Endothelial cell of umbilical vein (primary cell): Measurements from ENCODE around the gene TUBA1A.

ENCODE experiments used
- CTCF ChIP-seq, 2 donors: IDR thresholded peaks; 1 replicate in 1 of 2; 2 replicates in 1 of 2; pipeline ENCODE4 v1.5.1; 2011; ENCODE audit warnings: low read length in 2 of 2, mild to moderate bottlenecking in 2 of 2, moderate library complexity in 2 of 2, control low read depth in 1 of 2, inconsistent platforms in 1 of 2, low read depth in 1 of 2; ENCODE audit not compliant: insufficient read depth in 1 of 2; ENCODE audit errors: extremely low read depth in 1 of 2
- EZH2 ChIP-seq: IDR thresholded peaks from 2 replicates; pipeline ENCODE4 v1.6.1; 2012; ENCODE audit warnings: borderline replicate concordance, low read depth, mild to moderate bottlenecking, moderate library complexity, low read length, inconsistent platforms; ENCODE audit not compliant: severe bottlenecking
- GATA2 ChIP-seq: IDR thresholded peaks from 2 replicates; pipeline ENCODE4 v1.7.0; 2011; ENCODE audit warnings: low read depth, mild to moderate bottlenecking, moderate library complexity, mixed read lengths, low read length; ENCODE audit not compliant: insufficient read length, insufficient read depth
- MYC ChIP-seq: IDR thresholded peaks from one replicate; pipeline ENCODE4 v1.6.1; 2011; ENCODE audit warnings: mild to moderate bottlenecking, low read depth, low read length

GRCh38 chr12:49236423-49236822, 47.5 kb upstream of the TUBA1A start:
- TF ChIP-seq GATA2, result no peak
- TF ChIP-seq CTCF (IDR thresholded peaks at IDR 0.05; ENCODE audit: extremely low read depth in 1 of 2, insufficient read depth in 1 of 2, low read depth in 1 of 2, low read length in 2 of 2), result no peak
- no peak for TF ChIP-seq EZH2
- no peak for TF ChIP-seq MYC
